ENCODE results near the gene POLQ.
"Not testable (repeated sequence)": the region's sequence is repeated elsewhere in the genome, so short reads cannot be mapped to it uniquely, and the experiment has no call there.

Gene POLQ

DNA sequence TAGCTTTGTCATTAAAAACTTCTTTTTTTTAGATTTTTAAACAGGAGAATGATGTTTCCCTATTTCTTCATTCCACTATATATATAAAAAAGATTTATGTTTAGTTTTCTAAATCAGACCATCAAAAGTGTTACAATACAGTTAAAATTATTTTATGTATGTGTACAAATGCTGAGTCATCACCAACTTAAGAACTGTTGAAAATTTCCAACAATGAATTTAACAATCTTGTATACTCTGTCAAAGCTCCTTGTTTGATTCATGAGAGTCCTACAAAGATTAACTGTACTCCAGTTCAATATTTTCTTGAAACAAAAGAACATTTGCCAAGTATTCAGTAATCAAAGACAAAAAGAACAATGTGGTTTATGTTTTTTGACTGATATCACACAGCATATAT, 82.0 kb downstream of the POLQ start:
- H3K27me3 ChIP-seq (replicated peaks), result no peaks in the 10 kb centered on the region
- H3K36me3 ChIP-seq (replicated peaks), result no peaks in the 10 kb centered on the region
- in situ Hi-C loops (cut with HindIII; ENCODE audit: low pct_ligation_motif_present, low sequenced_read_pairs), result no loop called here
- no peak overlapping the region for H3K4me3 ChIP-seq (ENCODE audit: low read depth, low read length)
- no peak for DNase-seq
- TF ChIP-seq, protein P1, sequence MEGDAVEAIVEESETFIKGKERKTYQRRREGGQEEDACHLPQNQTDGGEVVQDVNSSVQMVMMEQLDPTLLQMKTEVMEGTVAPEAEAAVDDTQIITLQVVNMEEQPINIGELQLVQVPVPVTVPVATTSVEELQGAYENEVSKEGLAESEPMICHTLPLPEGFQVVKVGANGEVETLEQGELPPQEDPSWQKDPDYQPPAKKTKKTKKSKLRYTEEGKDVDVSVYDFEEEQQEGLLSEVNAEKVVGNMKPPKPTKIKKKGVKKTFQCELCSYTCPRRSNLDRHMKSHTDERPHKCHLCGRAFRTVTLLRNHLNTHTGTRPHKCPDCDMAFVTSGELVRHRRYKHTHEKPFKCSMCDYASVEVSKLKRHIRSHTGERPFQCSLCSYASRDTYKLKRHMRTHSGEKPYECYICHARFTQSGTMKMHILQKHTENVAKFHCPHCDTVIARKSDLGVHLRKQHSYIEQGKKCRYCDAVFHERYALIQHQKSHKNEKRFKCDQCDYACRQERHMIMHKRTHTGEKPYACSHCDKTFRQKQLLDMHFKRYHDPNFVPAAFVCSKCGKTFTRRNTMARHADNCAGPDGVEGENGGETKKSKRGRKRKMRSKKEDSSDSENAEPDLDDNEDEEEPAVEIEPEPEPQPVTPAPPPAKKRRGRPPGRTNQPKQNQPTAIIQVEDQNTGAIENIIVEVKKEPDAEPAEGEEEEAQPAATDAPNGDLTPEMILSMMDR (IDR thresholded peaks at IDR 0.05; ENCODE audit: low read depth, low read length, missing control alignments), result no peak
- H3K27ac ChIP-seq, result no peak overlapping the region

GRCh38 chr3:121462565-121462964, 83.2 kb downstream of the POLQ start:
- TF ChIP-seq, protein P1 (IDR thresholded peaks at IDR 0.05; ENCODE audit: low read depth, low read length, missing control alignments), result no peak
- Histone ChIP-seq H3K36me3 (replicated peaks) (no peaks in the 10 kb centered on the region), H3K27ac (no peak overlapping the region), H3K4me3 (ENCODE audit: low read depth, low read length) (no peak overlapping the region), H3K27me3 (replicated peaks) (no peaks in the 10 kb centered on the region)
- in situ Hi-C loops (cut with HindIII; ENCODE audit: low pct_ligation_motif_present, low sequenced_read_pairs), result no loop called here
- no peak for DNase-seq

DNA sequence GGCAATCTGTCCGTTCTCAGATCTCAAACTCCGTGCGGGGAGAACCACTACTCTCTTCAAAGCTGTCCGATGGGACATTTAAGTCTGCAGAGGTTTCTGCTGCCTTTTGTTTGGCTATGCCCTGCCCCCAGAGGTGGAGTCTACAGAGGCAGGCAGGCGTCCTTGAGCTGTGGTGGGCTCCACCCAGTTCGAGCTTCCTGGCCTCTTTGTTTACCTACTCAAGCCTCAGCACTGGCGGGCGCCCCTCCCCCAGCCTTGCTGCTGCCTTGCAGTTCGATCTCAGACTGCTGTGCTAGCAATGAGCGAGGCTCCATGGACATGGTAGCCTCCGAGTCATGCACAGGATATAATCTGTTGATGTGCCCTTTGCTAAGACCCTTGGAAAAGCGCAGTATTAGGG, 94.0 kb downstream of the POLQ start:
- H3K4me3 ChIP-seq (ENCODE audit: low read depth, low read length); H3K27me3 ChIP-seq (replicated peaks); H3K27ac ChIP-seq; H3K36me3 ChIP-seq (replicated peaks); in situ Hi-C loops (cut with HindIII; ENCODE audit: low pct_ligation_motif_present, low sequenced_read_pairs); DNase-seq: not testable (repeated sequence)

- H3K4me3 ChIP-seq (ENCODE audit: low read depth, low read length), result no peak overlapping the region
- no peak for DNase-seq
- no peak overlapping the region for H3K27ac ChIP-seq
- in situ Hi-C loops (cut with HindIII; ENCODE audit: low pct_ligation_motif_present, low sequenced_read_pairs), result no loop called here
- no peaks in the 10 kb centered on the region for H3K27me3 ChIP-seq (replicated peaks)
- H3K36me3 ChIP-seq (replicated peaks), result no peaks in the 10 kb centered on the region
- TF ChIP-seq, protein P1 (IDR thresholded peaks at IDR 0.05; ENCODE audit: low read depth, low read length, missing control alignments), result no peak
Measured at GRCh38 chr3:121443456-121443855, 102.3 kb downstream of the POLQ start.

DNA sequence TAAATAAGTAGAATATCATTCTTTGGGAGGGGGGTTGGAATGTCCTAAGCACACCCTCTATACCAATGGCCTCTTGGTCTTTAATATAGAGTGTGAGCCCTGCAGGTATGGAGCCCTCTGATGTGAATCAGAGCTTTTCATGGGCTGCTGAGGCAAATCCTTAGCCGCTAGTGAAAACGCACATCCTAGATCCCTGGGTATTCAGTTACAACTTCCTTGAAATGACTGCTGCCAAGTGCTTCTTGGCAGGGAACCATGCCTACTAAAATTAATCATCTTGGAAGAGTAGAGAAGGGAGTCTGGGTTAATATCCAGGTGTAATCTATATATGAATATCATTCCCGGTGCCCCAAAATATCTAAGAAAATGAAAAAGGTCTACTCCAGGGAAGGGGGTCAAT, 109.1 kb downstream of the POLQ start:
- no peak overlapping the region for H3K4me3 ChIP-seq (ENCODE audit: low read depth, low read length)
- H3K27ac ChIP-seq, result no peak overlapping the region
- in situ Hi-C loops (cut with HindIII; ENCODE audit: low pct_ligation_motif_present, low sequenced_read_pairs), result no loop called here
- no peaks in the 10 kb centered on the region for H3K27me3 ChIP-seq (replicated peaks)
- H3K36me3 ChIP-seq (replicated peaks), result no peaks in the 10 kb centered on the region
- no peak for DNase-seq
- TF ChIP-seq, protein P1 (IDR thresholded peaks at IDR 0.05; ENCODE audit: low read depth, low read length, missing control alignments), result no peak

DNA sequence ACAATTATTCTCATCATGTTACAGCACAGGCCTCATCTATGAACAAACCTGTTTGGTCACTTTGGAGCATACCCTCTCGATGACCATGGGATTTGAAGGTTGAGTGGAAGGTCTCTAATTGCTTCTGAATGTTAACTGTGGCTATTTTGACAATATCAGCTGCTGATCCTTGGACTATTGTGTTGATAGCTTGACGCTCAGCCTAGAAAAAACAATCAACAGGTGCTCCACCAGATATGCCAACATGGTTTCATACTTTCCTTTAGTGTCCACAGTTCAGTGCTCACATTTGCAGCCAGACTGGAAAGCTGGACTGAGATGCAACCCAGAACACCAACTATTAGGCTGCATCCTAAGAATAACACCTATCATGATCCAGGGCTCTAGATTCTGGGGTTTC, 109.7 kb downstream of the POLQ start:
- in situ Hi-C loops (cut with HindIII; ENCODE audit: low pct_ligation_motif_present, low sequenced_read_pairs), result no loop called here
- H3K27me3 ChIP-seq (replicated peaks), result no peaks in the 10 kb centered on the region
- no peak for DNase-seq
- TF ChIP-seq, protein P1 (IDR thresholded peaks at IDR 0.05; ENCODE audit: low read depth, low read length, missing control alignments), result no peak
- no peaks in the 10 kb centered on the region for H3K36me3 ChIP-seq (replicated peaks)
- no peak overlapping the region for H3K4me3 ChIP-seq (ENCODE audit: low read depth, low read length)
- H3K27ac ChIP-seq, result no peak overlapping the region
